Fibroblast of mammary gland (primary cell): ENCODE data around the gene MYO10.

Source experiments
- DNase-seq: peaks from one replicate; pipeline ENCODE4 v3.0.0-alpha.2; 2010; ENCODE audit warnings: low read depth
- H3K4me3 ChIP-seq: 2 replicates; pipeline ENCODE4 v1.5.1; 2011; ENCODE audit warnings: low read depth, mild to moderate bottlenecking, low read length, moderate library complexity; ENCODE audit not compliant: control insufficient read depth
- CTCF ChIP-seq: conservative IDR thresholded peaks from 2 replicates; pipeline ENCODE4 v1.5.1; 2011; ENCODE audit warnings: low read depth, low read length, inconsistent platforms; ENCODE audit not compliant: control insufficient read depth, insufficient read depth

Gene MYO10

DNA sequence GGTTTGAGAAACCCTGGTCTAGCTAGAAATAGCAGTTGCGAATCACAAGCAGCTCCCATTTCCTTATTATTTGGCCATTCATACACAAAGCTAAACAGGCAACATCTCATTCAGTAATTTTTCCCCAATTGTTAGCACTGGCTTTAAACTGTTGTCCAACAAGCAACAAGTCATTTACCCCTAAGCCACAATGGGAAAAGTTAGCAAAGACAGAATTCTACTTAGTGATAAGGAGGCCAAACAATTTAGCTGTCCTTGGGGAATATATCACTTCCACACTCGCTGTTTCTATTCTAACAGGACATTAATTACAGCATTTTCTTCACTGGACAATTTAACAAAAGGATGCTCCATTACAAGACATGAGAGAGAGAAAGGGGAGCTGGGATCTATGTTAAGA is 2.8 kb downstream of the MYO10 start:
- TF ChIP-seq CTCF = no peak
- no peak overlapping the region for H3K4me3 ChIP-seq
- DNase-seq = no peak

DNA sequence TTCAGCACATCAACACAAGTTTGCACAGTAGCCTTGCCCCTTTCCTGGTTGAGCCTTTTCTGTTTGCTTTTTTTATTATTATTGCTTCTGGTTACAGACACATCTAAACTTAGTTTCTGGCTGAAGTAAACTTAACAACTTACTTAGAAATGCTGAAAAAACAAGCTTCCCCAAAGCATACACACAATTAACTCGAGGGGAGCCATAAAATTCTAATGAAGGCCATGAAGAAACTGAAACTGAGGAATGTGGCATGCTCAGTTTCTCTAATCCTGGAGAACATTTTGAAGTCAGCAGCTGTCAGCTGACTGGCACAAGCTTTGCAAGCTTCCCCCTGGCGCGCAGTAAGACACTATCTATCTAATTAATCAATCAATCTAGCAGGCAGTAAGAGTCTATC is 3.7 kb downstream of the MYO10 start:
- H3K4me3 ChIP-seq = no peak overlapping the region
- no peak for TF ChIP-seq CTCF
- no peak for DNase-seq

DNA sequence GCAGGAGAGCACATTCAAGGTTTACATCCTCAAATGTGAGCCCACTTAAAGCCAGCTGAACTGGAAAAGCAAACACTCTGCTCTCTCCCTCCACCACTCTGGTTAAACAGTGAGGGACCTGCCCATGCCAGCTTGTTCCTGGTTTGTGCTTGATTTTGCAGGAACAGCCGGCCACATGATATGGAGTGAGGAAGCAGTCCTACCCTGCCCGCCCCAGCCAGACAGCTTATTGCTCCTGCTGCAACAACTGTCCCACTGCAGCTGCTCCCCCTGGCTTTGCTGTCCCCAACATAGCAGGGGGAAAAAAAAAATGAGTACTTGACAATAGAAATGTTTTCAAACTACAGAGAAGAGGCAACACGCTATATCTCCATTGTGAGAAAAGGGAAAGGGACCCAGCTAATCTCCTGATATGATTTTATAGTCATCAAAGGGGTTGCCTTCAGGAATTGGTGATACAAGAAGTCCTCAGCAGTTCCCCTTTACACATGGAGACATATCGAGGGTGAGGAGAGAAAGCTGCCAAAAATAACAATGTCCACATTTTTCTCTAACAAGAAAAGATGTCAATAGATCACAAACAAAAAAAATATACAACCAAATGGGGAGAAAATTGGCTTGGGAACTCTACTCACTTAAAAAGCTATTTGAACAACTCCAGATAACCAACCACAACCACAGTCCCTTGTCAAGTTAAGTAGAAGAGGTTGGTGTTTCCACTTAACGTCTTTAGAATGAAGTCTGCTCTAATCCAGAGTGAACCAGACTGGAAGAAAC is 4.6 kb downstream of the MYO10 start:
- no peak for TF ChIP-seq CTCF
- DNase-seq = peak; percentile 19
- no peak overlapping the region for H3K4me3 ChIP-seq

- no peak for DNase-seq
- no peak overlapping the region for H3K4me3 ChIP-seq
- no peak for TF ChIP-seq CTCF
These were observed 5.6 kb downstream of the MYO10 start for GRCh38 chr5:16930496-16930895.

- DNase-seq = no peak
- TF ChIP-seq CTCF = no peak
- H3K4me3 ChIP-seq = no peak overlapping the region
These were observed 6.3 kb downstream of the MYO10 start for GRCh38 chr5:16929831-16930230.

DNA sequence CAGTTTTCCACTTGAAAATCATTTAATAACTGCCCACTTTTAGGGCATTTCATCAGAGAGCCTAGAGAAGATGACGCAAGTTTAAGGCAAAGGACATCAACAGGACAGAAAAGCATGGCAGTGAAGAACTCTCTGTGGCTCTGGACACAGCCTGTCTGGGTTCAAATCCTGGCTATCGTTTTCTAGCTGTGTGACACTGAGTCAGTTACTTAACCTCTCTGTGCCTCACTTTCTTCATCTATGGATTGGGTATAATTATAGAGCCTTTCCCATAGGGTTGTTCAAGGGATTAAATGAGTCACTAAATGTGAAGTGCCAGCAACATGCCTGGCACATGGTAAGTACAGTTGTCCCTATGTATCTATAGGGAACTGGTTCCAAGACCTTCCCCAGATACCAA is 6.7 kb downstream of the MYO10 start:
- H3K4me3 ChIP-seq = no peak overlapping the region
- no peak for TF ChIP-seq CTCF
- no peak for DNase-seq
